HUES6 (cell line): ENCODE measurements around the gene JADE3.

ENCODE experiments used
- H3K27ac ChIP-seq: 2 replicates; pipeline ENCODE4 v1.7.0; 2013; ENCODE audit warnings: low read depth, mild to moderate bottlenecking, low read length, inconsistent platforms
- H3K27me3 ChIP-seq: 2 replicates; pipeline ENCODE4 v1.6.1; 2013; ENCODE audit warnings: low read length; ENCODE audit not compliant: control insufficient read depth, insufficient read depth
- H3K36me3 ChIP-seq: 2 replicates; pipeline ENCODE4 v1.6.1; 2013; ENCODE audit warnings: low read length; ENCODE audit not compliant: control insufficient read depth, insufficient read depth
- H3K4me1 ChIP-seq: 2 replicates; pipeline ENCODE4 v1.6.1; 2013; ENCODE audit warnings: low read length; ENCODE audit not compliant: control insufficient read depth, insufficient read depth
- H3K4me3 ChIP-seq: 2 replicates; pipeline ENCODE4 v1.5.1; 2013; ENCODE audit warnings: low read depth, low read length
- H3K9ac ChIP-seq: one replicate; pipeline ENCODE4 v1.6.1; 2013; ENCODE audit warnings: mild to moderate bottlenecking, low read length
- H3K9me3 ChIP-seq: 2 replicates; pipeline ENCODE4 v1.6.1; 2013; ENCODE audit warnings: low read depth, low read length; ENCODE audit not compliant: control insufficient read depth, insufficient read depth

The JADE3 gene

DNA sequence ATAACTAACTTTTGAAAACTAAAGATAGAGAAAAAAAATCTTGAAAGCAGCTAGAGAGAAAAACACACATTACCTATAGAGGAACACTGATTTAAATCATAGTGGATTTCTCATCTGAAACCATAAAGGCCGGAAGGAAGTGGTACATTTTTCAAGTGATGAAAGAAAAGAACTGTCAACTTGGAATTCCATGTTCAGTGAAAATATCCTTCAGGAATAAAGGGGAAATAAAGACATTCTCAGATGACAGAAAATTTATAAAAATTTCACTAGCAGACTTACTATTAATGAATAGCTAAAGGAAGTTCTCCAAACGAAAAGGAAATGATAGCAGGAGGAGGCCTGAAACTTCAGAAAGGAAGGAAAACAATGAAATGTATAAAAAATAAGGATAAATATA, 7.6 kb upstream of the JADE3 start:
- Histone ChIP-seq H3K36me3 (no peaks in the 10 kb centered on the region), H3K4me3 (no peak overlapping the region), H3K4me1 (no peaks in the 10 kb centered on the region)

GRCh38 chrX:46910415-46910814, 1.8 kb upstream of the JADE3 start:
- Histone ChIP-seq H3K36me3 (no peaks in the 10 kb centered on the region), H3K27me3 (no peaks in the 10 kb centered on the region)

More for the DNA sequence above, 7.6 kb upstream of the JADE3 start:
- H3K27ac ChIP-seq: no peak overlapping the region
- no peaks in the 10 kb centered on the region for H3K9me3 ChIP-seq
- H3K27me3 ChIP-seq: no peaks in the 10 kb centered on the region
- no peak overlapping the region for H3K9ac ChIP-seq

GRCh38 chrX:46912603-46913491, 626 bp downstream of the JADE3 start:
- peak overlapping the region; percentile 39; the same call in 1 of the 2 replicates for H3K27ac ChIP-seq
- peaks cover 12% of the 10 kb centered on the region for H3K4me1 ChIP-seq
- peak overlapping the region; percentile 73 for H3K9ac ChIP-seq
- peak overlapping the region; percentile 63 for H3K4me3 ChIP-seq
- no peaks in the 10 kb centered on the region for H3K36me3 ChIP-seq
- no peaks in the 10 kb centered on the region for H3K27me3 ChIP-seq
- H3K9me3 ChIP-seq: no peaks in the 10 kb centered on the region

More at GRCh38 chrX:46910415-46910814, 1.8 kb upstream of the JADE3 start:
- no peak overlapping the region for H3K4me3 ChIP-seq
- peaks cover 9% of the 10 kb centered on the region; the same call in 1 of the 2 replicates for H3K4me1 ChIP-seq
- H3K9ac ChIP-seq: no peak overlapping the region
- no peak overlapping the region for H3K27ac ChIP-seq
- H3K9me3 ChIP-seq: no peaks in the 10 kb centered on the region

DNA sequence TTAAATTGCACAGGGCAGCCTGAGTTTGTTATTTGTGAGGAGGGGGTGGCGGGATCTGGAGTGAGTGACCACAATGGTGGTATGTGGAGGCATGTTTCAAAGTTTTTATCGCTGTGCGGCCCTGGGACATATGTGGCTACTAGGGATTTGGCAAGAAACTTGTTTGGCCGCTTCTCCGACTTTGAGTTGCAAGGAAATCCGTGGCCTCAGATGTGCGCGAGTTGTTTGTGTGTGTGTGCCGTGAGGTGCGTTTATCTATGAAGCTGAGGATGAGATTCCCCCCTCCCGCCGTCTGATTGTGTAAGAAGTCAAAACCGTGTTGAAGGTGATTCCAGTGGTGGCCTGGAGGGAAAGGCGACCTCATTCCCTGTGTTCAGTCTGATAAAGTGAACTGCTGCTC, 1.4 kb downstream of the JADE3 start:
- H3K36me3 ChIP-seq: no peaks in the 10 kb centered on the region
- H3K4me3 ChIP-seq: peak overlapping the region; percentile 63
- H3K27ac ChIP-seq: no peak overlapping the region
- peaks cover 12% of the 10 kb centered on the region for H3K4me1 ChIP-seq
- no peaks in the 10 kb centered on the region for H3K9me3 ChIP-seq
- H3K9ac ChIP-seq: peak overlapping the region; percentile 73
- no peaks in the 10 kb centered on the region for H3K27me3 ChIP-seq

GRCh38 chrX:46916273-46916672, 4.1 kb downstream of the JADE3 start:
- Histone ChIP-seq H3K9ac (no peak overlapping the region), H3K4me3 (no peak overlapping the region), H3K9me3 (peaks cover 9% of the 10 kb centered on the region), H3K27ac (no peak overlapping the region), H3K36me3 (0 out of 2 replicates have a peak, but pooled peaks cover 3% of the 10 kb centered on the region), H3K27me3 (no peaks in the 10 kb centered on the region), H3K4me1 (peaks cover 12% of the 10 kb centered on the region)

- no peaks in the 10 kb centered on the region for H3K27me3 ChIP-seq
- H3K36me3 ChIP-seq: 0 out of 2 replicates have a peak, but pooled peaks cover 3% of the 10 kb centered on the region
- H3K9ac ChIP-seq: no peak overlapping the region
- H3K4me3 ChIP-seq: no peak overlapping the region
- peaks cover 9% of the 10 kb centered on the region for H3K9me3 ChIP-seq
- H3K4me1 ChIP-seq: peaks cover 8% of the 10 kb centered on the region
- no peak overlapping the region for H3K27ac ChIP-seq
These were observed 5.4 kb downstream of the JADE3 start for GRCh38 chrX:46917622-46918021.

DNA sequence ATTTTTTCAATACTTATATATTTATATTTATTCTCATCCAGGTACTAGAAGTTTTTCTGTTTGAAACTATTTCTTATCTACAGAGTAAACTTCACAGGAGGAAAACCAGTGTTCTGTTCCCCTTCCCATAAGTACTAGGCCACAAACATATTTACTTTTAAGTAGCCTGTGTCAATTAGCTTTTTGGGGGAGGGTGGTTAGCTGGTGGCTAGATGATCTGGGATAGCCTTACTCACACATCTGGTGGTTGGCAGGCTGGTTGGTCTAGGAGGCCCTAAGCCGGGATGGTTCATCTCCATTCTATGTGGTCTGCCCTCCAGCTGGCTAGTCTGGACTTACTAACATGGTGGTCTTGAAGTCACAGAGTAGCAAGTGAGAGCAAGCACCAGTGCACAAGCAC, 6.2 kb downstream of the JADE3 start:
- no peaks in the 10 kb centered on the region for H3K27me3 ChIP-seq
- 0 out of 2 replicates have a peak, but pooled peaks cover 3% of the 10 kb centered on the region for H3K36me3 ChIP-seq
- H3K4me1 ChIP-seq: peaks cover 8% of the 10 kb centered on the region
- H3K27ac ChIP-seq: no peak overlapping the region
- H3K4me3 ChIP-seq: no peak overlapping the region
- peaks cover 9% of the 10 kb centered on the region for H3K9me3 ChIP-seq
- no peak overlapping the region for H3K9ac ChIP-seq

DNA sequence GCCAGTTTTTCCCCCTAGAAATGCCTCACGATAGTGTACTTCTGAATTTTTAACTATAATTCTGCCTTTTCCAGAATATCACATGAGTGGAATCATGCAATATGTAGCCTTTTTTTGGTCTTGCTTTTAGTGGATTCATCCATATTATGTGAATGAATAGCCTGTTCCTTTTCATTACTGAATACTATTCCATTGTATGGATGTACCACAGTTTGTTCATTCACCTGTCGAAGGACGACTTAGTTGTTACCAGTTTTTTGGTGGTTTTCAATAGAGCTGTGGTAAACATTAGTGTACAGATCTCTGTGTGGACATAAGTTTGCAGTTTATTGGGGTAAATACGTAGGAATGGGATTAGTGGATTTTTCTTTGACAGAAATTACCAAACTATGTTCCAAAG, 8.0 kb downstream of the JADE3 start:
- Histone ChIP-seq H3K4me1 (peaks cover 7% of the 10 kb centered on the region), H3K4me3 (no peak overlapping the region), H3K9me3 (peaks cover 9% of the 10 kb centered on the region), H3K9ac (no peak overlapping the region), H3K36me3 (0 out of 2 replicates have a peak, but pooled peaks cover 3% of the 10 kb centered on the region), H3K27ac (no peak overlapping the region), H3K27me3 (no peaks in the 10 kb centered on the region)

- Histone ChIP-seq H3K4me3 (no peak overlapping the region), H3K9me3 (peaks cover 9% of the 10 kb centered on the region), H3K9ac (no peak overlapping the region), H3K4me1 (peaks cover 4% of the 10 kb centered on the region), H3K27me3 (no peaks in the 10 kb centered on the region), H3K27ac (no peak overlapping the region), H3K36me3 (0 out of 2 replicates have a peak, but pooled peaks cover 3% of the 10 kb centered on the region)
These were observed 10.4 kb downstream of the JADE3 start for GRCh38 chrX:46922611-46923010.

DNA sequence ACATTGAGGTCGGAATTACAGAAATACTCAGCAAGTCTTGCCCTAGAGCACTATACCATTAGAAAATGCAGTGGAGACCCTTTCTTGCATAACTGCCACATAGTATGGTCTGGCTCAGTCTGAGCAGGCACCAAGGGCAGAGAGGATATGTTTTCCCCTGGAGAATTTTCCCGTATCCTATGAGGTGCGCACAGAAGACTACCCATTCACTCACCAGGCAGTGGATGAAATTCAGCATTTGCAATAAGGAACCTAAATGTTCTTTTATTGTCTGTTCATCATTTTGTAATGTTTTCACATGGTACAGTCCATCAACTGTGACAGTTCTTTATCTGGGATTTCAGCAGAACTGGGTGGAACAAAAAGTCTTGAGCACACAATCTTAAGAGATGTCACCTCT, 15.5 kb downstream of the JADE3 start:
- H3K36me3 ChIP-seq: no peaks in the 10 kb centered on the region
- H3K27me3 ChIP-seq: no peaks in the 10 kb centered on the region
- H3K27ac ChIP-seq: no peak overlapping the region
- H3K9ac ChIP-seq: no peak overlapping the region
- no peak overlapping the region for H3K4me3 ChIP-seq
- H3K4me1 ChIP-seq: peaks cover 4% of the 10 kb centered on the region
- no peaks in the 10 kb centered on the region for H3K9me3 ChIP-seq

- Histone ChIP-seq H3K36me3 (no peaks in the 10 kb centered on the region), H3K4me3 (no peak overlapping the region), H3K9me3 (no peaks in the 10 kb centered on the region), H3K9ac (no peak overlapping the region), H3K27me3 (no peaks in the 10 kb centered on the region), H3K4me1 (no peaks in the 10 kb centered on the region), H3K27ac (no peak overlapping the region)
These were observed 17.4 kb downstream of the JADE3 start for GRCh38 chrX:46929439-46930261.
